Hematopoietic multipotent progenitor cell treated with erythropoietin and hydrocortisone succinate and interleukin-3 and kit ligand, for 6 days (in vitro differentiated cells): ENCODE measurements around the gene PRSS57.

Experiments
- DNase-seq: peaks from one replicate; pipeline ENCODE4 v3.0.0-alpha.2; 2015

The PRSS57 gene

DNA sequence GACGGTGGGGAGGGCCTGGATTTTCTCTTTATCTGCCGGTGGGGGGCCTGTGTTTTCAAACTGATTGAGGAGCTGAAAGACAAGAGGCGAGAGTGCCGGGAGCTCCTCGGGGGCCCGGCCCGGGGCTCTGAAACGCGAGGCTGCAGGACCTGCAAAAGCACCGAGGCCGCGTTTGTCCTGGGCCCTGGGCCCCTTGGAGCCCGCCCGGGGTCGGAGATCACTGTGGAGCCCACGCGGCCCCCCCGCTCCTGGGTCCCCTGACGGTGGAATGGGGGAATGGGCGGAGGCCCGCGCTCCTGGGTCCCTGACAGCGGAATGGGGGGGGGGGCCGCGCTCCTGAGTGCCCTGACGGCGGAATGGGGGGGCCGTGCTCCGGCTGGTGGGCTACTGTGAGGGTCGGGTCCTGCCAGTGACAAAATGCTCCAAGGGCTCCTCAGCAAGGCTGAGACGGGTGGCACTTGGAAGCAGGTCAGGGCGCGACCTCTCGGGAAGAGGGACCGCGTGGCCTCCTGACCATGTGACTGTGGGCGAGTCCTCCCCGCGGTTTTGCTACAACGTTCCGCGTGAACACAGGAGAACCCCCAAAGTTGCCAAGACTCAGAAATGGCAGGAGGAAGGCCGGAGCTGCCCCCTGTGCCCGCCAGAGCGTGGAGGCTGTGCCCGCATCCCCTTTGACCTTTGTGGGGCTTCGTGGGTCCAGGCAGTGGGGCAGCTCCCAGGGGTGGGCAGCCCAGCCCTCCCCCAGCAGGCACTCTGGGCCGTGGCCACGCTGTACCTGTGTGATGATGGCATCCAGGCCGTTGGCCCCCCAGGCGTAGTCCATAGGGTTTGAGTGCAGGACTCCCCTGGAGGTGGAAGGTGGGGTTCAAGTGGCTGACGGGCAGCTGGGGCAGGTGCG, 46.1 kb downstream of the PRSS57 start:
- DNase-seq, result no peak

DNA sequence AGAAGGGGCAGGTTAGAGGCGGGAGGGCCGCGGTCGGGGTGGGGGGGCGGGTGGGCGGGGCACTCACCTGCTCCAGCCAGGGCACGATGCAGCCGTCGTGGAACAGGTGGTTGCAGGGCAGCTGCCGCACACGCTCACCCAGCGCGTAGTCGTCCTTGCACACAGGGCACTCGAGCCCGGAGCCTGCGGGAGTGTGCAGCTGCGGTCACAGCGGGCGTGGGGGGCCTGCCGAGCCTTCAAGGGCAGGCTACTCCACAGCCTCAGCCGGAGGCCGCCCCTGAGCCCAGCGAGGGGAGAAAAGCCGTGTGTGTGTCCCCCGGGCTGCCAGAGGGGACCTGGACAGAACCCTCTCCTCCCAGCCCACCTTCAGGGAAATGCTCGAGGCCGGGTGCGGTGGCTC, 46.9 kb downstream of the PRSS57 start:
- DNase-seq, result no peak

DNA sequence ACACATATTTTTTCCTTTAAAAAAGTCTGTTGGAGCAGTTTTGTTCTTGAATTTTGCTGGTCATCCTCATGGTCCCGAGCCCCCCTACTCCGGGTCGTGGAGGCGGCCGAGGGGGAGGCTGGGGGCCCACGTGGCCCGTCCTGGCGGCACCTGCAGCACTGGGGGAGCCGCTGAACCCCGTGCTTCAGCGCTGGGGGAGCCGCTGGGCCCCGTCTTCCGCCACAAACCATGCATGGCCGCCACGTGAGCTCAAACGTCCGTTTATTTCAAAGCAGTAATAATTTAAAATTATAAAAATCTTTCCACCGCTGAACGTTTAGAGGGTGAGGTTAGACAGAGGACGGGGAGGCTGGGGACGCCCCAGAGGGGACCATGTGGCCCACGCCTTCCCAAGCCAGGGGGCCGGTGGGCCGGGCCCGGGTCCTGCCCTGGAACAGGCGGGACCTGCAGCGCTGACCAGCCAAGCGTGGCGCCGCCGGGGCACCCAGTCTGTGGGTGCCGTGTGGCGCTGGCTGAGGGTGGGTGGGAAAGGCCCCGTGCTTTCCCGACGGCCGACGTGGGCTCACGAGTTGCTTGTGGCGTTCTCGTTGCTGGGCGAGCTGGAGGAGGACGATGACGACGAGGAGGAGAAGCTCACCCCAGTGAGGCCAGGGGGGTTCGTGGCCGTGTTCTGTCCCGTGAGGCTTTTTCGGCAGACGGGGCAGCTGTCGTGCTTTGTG, 47.5 kb downstream of the PRSS57 start:
- no peak for DNase-seq

DNA sequence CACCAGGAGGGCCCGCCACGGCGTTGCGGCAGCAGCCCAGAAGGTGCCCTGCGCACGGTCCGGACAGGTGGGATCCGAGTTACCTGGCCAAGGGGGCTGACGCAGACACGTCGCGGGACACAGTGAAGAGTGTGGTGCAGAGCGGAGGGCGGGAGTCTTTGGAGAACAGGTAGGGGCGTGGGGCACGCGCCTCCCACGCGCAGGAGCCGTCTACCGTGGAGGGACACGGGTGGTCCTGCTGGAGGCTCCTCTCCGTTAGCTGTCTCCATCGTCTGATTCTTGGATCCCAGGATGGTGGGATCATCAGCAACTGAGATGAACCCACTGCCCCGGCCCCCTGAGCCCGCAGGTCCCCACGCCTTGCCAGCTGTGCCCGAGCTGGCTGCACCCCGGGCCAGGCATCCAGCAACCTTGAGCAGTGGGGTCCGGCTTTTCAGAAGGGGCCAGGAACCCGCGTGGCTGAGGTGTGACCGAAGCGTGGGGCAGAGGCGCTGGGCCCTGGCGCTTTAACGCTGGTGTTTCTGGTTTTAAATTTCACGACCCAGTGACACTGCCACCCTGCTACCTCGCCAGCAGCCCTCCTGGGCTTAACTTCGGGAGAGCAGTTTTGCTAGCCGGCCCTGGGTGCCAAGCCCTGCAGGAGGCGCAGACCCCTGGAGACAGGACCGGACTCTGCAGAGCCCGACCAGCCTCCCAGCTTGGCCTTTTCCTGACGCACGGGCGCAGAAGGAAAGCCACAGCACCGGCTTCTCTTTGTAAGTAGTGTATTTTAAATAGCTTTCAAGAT, 48.3 kb downstream of the PRSS57 start:
- DNase-seq, result no peak

DNA sequence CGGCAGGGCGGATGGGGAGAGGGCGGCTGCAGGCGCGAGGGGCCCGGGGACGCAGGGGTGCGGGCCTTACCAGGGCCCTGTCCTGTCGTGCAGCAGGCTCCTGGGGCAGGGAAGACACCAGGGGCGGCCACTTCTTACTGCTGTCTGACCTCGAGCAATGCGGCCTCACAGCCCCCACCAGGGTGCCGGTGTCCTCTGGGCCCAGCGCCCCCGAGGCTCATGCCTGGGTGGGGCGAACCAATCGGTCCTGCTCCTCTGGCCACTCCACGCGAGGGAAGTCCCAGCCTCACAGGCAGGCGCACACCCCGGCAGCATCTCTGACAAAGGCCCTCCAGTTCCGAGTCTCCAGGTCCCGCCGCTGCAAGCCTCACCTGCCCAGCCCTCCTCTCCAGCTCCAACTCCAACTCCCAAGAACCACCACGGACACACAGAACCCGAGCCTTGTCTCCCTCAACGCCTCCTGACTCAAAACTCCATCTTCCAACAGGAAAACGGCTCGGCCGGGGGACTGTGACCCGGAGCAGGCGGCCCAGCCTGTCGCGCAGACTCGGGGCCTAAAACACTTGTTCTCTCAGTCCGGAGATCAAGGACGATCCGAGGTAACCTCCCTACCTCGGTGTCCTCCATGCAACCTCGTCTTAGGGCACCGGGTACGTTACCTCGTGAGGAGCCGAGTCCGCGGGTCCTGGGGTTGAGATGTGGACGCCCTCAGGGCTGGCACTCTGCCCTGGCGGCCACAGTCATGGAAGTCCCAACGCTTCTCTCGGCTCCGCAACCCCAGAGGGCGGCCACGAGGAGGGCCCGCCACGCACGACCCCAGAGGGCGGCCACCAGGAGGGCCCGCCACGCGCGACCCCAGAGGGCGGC, 49.1 kb downstream of the PRSS57 start:
- no peak for DNase-seq

DNA sequence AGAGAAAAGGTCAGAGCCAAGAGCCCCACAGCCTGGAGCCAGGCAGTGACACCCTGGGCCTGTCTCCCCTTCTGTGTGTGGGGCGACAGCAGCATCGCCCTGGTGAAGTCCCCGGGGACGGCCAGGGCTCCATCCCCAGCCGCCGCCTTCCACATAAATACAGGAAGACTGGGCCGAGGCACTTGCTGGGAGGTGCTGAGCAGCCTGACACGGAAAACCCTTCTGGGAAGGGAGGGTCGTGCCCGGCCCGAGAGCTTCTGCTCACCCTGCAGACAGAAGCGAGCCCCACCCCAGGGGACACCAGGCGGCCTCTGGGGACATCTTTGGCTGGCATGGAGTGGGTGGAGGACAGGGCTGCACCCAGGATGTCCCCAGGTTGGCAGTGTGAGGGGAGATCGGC, 50.5 kb downstream of the PRSS57 start:
- DNase-seq, result no peak

DNA sequence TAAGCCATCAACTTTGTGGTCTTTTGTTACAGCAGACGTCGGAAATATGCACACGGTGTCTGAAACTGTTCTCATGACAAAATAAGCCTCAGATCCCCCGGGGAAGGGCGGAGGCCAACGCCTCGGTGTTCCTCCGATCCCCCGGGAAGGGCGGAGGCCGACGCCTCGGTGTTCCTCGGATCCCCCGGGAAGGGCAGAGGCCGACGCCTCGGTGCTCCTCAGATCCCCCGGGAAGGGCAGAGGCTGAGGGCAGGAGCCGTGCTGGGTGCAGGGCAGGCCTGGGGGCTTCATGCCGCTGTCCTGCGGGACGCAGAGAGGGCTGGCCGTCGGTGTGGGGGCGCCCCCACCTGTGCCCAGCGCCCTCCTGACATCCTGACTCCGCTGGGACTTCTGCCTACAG, 50.9 kb downstream of the PRSS57 start:
- no peak for DNase-seq

DNA sequence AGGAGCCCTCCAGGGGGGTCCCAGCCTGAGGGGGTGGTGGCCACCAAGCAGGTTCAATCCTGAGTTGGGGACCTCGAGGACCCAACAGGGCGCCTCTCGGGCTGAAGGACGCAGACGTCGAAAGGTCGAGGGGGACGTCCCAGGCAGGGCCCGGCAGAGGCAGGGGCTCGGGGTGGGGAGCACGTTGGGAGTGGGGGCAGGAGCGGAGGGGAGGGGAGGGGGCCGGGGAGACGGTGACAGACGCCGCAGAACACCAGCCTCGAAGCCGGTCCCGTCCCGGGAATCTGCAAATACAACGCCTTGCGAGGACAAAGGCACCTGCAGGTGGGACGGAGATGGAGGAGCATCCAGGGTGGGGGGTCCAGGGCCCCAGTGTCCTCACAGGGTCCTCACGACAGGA, 51.5 kb downstream of the PRSS57 start:
- no peak for DNase-seq

DNA sequence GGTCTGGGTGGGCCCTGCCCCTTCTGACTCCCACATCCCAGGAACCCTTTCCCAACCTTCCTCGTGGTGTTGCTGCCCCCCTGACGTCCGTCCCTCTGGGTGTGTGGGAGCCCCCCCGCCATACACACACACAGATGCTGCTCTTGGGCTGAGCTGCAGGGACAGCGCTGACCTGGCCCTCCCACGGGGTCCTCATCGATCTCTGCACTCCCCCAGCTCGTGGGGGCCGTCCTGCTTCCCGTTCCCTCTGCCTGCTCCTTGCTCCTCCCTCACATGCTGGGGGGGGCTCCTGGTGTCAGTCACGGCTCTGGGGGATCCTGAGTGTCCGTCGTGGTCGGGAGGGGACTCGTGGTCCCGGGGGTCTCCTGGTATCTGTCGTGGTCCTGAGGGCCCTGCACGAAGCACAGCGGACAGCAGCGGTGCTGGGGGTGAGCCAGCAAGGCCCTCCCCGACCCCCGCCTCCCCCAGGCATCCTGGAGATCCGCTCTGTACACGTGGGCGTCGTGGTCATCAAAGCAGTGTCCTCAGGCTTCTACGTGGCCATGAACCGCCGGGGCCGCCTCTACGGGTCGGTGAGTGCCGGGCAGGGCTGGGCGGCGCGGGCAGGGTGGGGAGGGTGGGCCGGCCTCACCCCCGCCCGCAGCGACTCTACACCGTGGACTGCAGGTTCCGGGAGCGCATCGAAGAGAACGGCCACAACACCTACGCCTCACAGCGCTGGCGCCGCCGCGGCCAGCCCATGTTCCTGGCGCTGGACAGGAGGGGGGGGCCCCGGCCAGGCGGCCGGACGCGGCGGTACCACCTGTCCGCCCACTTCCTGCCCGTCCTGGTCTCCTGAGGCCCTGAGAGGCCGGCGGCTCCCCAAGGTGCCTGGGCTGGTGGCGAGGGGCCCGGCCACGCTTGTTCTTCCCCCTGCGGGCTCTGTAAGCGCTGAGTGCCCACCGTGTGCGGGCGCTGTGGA, 52.2 kb downstream of the PRSS57 start:
- DNase-seq, result no peak

DNA sequence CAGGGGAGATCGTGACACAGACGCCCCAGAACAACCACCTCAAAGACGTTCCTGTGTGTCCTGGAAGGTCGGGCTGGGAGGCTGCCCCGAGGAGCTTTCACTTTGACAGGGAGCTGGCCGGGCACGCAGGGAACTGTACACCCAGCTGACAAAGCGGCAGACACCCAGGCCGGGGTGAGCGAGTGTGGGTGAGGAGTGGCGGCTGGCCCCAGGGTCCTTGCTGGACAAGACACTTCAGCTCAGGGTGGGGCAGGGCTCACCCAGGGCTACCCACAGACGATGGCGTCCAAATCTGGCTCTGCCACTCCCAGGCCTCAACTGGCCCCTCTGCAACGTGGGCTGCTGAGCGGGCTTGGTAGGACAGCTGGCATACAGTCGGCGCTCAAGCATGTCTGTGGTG, 53.5 kb downstream of the PRSS57 start:
- no peak for DNase-seq

DNA sequence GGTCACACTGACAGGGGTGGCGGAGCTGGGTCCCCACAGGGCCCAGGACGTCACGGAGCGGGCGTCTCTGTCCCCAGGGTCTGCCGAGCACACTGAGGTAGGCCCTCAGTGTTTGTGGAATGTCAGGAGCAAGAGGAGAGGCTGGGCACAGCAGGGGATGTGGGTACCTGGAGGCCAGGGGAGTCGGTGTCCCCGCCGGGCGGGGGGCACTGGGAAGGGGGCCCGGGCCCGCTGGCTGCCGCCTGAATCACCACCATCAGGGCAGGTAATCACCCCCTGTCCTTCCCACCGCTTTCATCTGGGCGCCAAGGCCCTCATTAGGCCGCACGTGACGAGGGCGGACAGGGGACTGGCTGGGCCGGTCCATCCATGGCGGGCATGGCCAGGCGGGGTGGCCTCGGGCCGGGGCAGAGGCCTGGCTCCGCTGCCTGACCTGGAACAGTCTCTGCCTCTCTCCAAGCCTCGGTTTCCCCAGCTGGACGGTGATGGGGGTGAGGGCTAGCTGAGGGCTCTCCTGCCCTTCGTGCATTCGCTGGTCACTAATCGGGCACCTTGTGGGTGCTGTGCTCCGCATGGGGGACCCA, 54.6 kb downstream of the PRSS57 start:
- no peak for DNase-seq

DNA sequence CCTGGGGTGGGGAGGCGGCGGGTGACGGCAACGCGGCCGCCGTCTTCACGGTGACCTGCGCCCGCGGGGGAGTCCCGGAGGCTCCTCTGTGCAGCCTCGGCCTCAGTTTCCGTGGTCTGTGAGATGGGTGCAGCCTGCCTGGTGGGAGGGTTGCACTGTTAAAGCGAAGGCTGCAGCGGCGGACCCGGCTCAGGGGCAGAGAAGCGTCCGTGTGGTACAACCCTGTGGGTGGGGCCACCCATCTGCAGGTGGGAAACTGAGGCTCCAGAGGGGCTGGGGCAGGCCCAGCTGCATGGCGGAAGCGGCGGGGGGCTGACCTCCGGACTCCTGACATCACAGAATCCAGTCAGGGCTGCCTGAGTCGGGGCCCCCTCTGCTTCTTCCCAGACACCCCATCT, 55.1 kb downstream of the PRSS57 start:
- DNase-seq, result no peak

DNA sequence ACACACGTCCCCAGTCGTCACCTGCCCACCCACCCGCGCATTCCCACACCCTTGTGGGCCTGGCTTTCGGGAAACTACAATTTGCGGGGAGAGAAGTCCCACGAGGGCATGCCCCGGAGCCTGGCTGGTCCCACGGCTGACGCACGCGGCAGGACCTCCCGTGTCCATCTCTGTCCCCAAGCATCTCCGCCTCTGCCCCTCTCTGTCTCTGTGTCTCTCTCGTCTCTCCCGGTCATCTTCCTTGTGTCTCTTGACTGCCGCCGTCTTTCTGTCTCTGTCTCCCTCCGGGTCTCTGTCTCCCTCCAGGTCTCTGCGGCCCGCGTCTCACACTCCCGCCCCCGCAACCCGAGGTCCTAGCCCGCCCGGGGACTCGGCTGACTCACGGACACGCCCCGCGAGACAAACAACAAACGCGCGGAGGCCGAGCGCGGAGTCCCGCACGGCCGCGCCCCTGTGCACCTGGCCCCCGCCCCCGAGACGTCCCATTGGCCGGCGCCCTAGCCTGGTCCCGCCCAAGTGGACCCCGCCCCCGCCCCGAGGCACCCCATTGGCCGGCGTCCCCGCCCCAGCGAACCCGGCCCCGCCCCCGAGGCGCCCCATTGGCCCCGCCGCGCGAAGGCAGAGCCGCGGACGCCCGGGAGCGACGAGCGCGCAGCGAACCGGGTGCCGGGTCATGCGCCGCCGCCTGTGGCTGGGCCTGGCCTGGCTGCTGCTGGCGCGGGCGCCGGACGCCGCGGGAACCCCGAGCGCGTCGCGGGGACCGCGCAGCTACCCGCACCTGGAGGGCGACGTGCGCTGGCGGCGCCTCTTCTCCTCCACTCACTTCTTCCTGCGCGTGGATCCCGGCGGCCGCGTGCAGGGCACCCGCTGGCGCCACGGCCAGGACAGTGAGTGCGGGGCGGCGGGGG, 55.7 kb downstream of the PRSS57 start, which contains the start of gene FGF22:
FGF22 (plus strand) TSS at position 627 of the 908 bp plus-strand sequence; CDS start at position 674, 47 bp downstream.
- DNase-seq, result peak; percentile 95

DNA sequence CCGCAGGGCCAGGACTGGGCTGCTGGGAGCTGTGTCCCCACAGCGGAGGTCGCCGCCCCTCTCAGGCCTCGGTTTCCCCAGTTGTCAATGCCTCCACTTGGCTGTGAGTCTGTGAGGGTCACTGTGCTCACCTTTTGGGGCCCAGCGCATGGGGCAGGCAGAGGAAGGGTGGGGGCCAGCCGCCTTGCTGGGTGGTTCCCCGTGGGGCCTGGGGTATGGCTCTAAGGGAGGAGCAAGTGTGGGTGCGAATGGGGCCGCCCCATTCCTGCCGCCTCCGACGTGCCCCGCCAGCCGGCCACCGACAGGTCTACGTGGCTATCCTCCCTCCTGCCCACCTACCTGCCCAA, 56.4 kb downstream of the PRSS57 start:
- no peak for DNase-seq
